OCI-LY1 (cell line): ENCODE measurements around the gene HOXD13.

Experiments used
- H2AFZ ChIP-seq: fragments of 200-600 bp; sonication (generic), shearing (Covaris generic); 2 replicates; pipeline ENCODE4 v1.6.0; 2014; ENCODE audit warnings: antibody characterized with exemption, mild to moderate bottlenecking, low read length
- H3F3A ChIP-seq: fragments of 200-600 bp; sonication (generic), shearing (Covaris generic); 2 replicates; pipeline ENCODE4 v1.6.0; 2014; ENCODE audit warnings: mild to moderate bottlenecking, antibody characterized with exemption, low read length, moderate library complexity; ENCODE audit not compliant: insufficient read depth
- H3K27ac ChIP-seq: fragments of 200-600 bp; sonication (generic); 2 replicates; pipeline ENCODE4 v1.5.1; 2014; ENCODE audit warnings: low read length, mixed run types, mild to moderate bottlenecking, low read depth; ENCODE audit not compliant: poor library complexity, severe bottlenecking
- H3K27me3 ChIP-seq: fragments of 200-600 bp; sonication (generic); 2 replicates; pipeline ENCODE4 v1.6.0; 2014; ENCODE audit warnings: antibody characterized with exemption, mild to moderate bottlenecking, low read length, moderate library complexity; ENCODE audit not compliant: insufficient read depth
- H3K36me3 ChIP-seq: fragments of 200-600 bp; sonication (generic); 2 replicates; pipeline ENCODE4 v1.6.1; 2014; ENCODE audit warnings: mild to moderate bottlenecking, antibody characterized with exemption, low read length, moderate library complexity, mixed read lengths; ENCODE audit not compliant: insufficient read depth
- H3K4me1 ChIP-seq: fragments of 200-600 bp; sonication (generic); 2 replicates; pipeline ENCODE4 v1.5.1; 2014; ENCODE audit warnings: mild to moderate bottlenecking, low read length, moderate library complexity; ENCODE audit not compliant: insufficient read depth, severe bottlenecking
- H3K4me2 ChIP-seq: fragments of 200-600 bp; sonication (generic), shearing (Covaris generic); 2 replicates; pipeline ENCODE4 v1.6.1; 2014; ENCODE audit warnings: low read length
- H3K4me3 ChIP-seq: fragments of 200-600 bp; sonication (generic); 2 replicates; pipeline ENCODE4 v1.5.1; 2014; ENCODE audit warnings: low read length, low read depth, mild to moderate bottlenecking, mixed read lengths; ENCODE audit not compliant: poor library complexity, severe bottlenecking
- H3K79me2 ChIP-seq: fragments of 200-600 bp; shearing (Covaris generic); 2 replicates; pipeline ENCODE4 v1.6.1; 2016; ENCODE audit warnings: mixed run types, low read length, mixed read lengths; ENCODE audit not compliant: insufficient read depth
- H3K9ac ChIP-seq: fragments of 200-600 bp; sonication (generic), shearing (Covaris generic); 2 replicates; pipeline ENCODE4 v1.6.1; 2014; ENCODE audit warnings: mild to moderate bottlenecking, low read length, mixed read lengths
- H3K9me2 ChIP-seq: fragments of 200-600 bp; sonication (generic), shearing (Covaris generic); 2 replicates; pipeline ENCODE4 v1.6.1; 2014; ENCODE audit warnings: low read depth, mild to moderate bottlenecking, low read length, mixed read lengths
- H3K9me3 ChIP-seq: fragments of 200-600 bp; shearing (Covaris generic); 2 replicates; pipeline ENCODE4 v1.6.1; 2014; ENCODE audit warnings: low read length, mixed read lengths
- H4K20me1 ChIP-seq: fragments of 200-600 bp; sonication (generic), shearing (Covaris generic); 2 replicates; pipeline ENCODE4 v1.6.0; 2016; ENCODE audit warnings: mild to moderate bottlenecking, low read length; ENCODE audit not compliant: insufficient read depth
- EZH2 ChIP-seq: fragments of 200-600 bp; sonication (generic), shearing (Covaris generic); IDR thresholded peaks from 2 replicates; pipeline ENCODE4 v1.8.0; 2017; ENCODE audit warnings: borderline replicate concordance, mixed run types, mild to moderate bottlenecking, antibody characterized with exemption, low read length, moderate library complexity, mixed read lengths
- TF ChIP-seq, protein P1 (sequence below): fragments of 200-600 bp; sonication (generic), shearing (Covaris generic); IDR thresholded peaks from 2 replicates; pipeline ENCODE4 v1.5.1; 2017; ENCODE audit warnings: mild to moderate bottlenecking, antibody characterized with exemption, low read length, moderate library complexity, mixed read lengths

HOXD13 gene

DNA sequence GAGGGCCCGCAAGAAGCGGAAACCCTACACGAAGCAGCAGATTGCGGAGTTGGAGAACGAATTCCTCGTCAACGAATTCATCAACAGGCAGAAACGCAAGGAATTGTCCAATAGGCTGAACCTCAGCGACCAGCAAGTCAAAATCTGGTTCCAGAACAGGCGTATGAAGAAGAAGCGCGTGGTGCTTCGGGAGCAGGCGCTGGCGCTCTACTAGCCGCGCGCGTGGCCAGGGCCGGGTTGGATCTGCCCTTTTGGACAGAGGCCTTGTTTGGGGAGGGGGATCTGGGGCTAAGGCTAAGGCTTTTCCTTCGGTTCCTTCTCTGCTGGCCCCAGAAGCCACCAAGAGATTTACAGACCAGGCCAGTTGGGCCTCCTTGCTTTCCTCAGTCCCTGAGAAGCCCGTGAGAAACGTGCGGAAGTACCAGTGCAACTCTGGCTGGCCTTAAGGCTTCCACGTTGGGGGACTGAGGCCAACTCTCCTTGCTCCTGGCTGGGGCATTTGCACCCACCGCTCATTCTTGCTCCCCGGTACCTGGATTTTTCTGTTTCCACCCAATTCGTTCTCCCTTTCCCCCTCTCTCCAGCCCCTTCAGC is 8.1 kb downstream of the HOXD13 start:
- Histone ChIP-seq H3K36me3 (no peaks in the 10 kb centered on the region), H3K4me3 (no peak overlapping the region), H3K4me2 (no peak overlapping the region), H3K9me3 (no peaks in the 10 kb centered on the region), H3F3A (no peaks in the 10 kb centered on the region), H3K79me2 (no peaks in the 10 kb centered on the region), H4K20me1 (no peaks in the 10 kb centered on the region), H3K27me3 (no peaks in the 10 kb centered on the region), H3K9me2 (no peaks in the 10 kb centered on the region), H2AFZ (no peak overlapping the region), H3K9ac (no peak overlapping the region), H3K4me1 (peaks cover 12% of the 10 kb centered on the region), H3K27ac (no peak overlapping the region)
- TF ChIP-seq, protein P1, sequence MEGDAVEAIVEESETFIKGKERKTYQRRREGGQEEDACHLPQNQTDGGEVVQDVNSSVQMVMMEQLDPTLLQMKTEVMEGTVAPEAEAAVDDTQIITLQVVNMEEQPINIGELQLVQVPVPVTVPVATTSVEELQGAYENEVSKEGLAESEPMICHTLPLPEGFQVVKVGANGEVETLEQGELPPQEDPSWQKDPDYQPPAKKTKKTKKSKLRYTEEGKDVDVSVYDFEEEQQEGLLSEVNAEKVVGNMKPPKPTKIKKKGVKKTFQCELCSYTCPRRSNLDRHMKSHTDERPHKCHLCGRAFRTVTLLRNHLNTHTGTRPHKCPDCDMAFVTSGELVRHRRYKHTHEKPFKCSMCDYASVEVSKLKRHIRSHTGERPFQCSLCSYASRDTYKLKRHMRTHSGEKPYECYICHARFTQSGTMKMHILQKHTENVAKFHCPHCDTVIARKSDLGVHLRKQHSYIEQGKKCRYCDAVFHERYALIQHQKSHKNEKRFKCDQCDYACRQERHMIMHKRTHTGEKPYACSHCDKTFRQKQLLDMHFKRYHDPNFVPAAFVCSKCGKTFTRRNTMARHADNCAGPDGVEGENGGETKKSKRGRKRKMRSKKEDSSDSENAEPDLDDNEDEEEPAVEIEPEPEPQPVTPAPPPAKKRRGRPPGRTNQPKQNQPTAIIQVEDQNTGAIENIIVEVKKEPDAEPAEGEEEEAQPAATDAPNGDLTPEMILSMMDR: no peak
- TF ChIP-seq EZH2: no peak

DNA sequence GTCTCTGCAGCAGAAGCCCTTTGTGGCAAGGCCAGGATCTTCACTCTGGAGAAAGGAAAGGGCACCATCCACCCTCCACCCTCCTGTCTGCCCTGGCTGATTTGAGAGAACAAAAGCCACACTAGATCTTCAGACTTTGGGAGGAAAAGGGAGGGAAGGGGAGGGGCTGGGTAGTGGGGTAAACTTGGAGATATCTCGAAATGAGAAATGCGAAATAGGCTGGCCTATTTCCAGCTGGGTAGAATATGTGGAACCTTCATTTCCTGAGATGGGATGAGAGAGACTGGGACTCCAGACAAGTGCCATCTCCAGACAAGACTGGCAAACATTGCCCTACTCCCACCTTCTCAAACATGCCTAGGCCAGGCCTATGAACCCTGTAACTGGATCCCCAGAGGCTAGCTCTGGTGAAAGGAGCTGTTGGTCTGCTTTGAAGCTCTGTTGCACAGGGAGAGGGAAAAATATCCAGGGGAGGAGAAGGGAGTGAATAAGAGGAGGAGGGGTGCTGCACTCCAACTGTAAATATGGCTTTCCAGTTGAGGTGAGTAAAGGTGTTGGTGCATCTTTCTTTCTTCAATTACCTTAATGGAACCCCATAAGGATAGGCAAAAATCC is 8.8 kb downstream of the HOXD13 start:
- Histone ChIP-seq H3K9me3 (no peaks in the 10 kb centered on the region), H2AFZ (no peak overlapping the region), H3F3A (no peaks in the 10 kb centered on the region), H4K20me1 (no peaks in the 10 kb centered on the region), H3K9ac (no peak overlapping the region), H3K79me2 (no peaks in the 10 kb centered on the region), H3K4me2 (no peak overlapping the region), H3K27ac (no peak overlapping the region), H3K4me3 (no peak overlapping the region), H3K27me3 (no peaks in the 10 kb centered on the region), H3K9me2 (no peaks in the 10 kb centered on the region), H3K4me1 (peaks cover 16% of the 10 kb centered on the region), H3K36me3 (no peaks in the 10 kb centered on the region)
- TF ChIP-seq, protein P1: no peak
- no peak for TF ChIP-seq EZH2

DNA sequence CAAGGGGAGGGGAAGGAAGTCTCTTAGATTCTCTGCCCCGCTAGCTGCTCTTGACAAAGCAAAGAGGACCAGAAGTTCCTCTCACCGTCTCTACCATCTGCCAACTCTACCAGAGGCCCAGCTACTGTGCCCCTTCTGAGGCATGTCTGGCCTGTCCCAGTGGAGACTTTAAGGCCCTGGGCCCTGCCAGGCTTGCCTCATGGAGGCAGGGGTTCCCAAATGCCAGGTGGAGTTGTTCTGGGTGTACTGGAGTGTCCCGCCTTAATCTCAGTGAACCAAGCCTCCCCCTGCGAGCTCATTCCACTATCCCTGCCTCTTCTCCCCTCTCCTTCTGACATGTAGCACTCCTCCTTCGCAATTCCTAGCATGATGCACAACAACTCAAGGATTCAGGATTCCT is 9.3 kb downstream of the HOXD13 start:
- Histone ChIP-seq H3K4me1 (peaks cover 13% of the 10 kb centered on the region), H3K4me3 (no peak overlapping the region), H3K4me2 (no peak overlapping the region), H4K20me1 (no peaks in the 10 kb centered on the region), H3F3A (no peaks in the 10 kb centered on the region), H3K27me3 (no peaks in the 10 kb centered on the region), H2AFZ (no peak overlapping the region), H3K36me3 (no peaks in the 10 kb centered on the region), H3K27ac (no peak overlapping the region), H3K79me2 (no peaks in the 10 kb centered on the region), H3K9ac (no peak overlapping the region), H3K9me3 (no peaks in the 10 kb centered on the region), H3K9me2 (no peaks in the 10 kb centered on the region)
- TF ChIP-seq, protein P1: no peak
- no peak for TF ChIP-seq EZH2
